HCT116 (cell line): Measurements from ENCODE around the gene ARHGAP29. TPM values are rescaled to one million over a fixed set of nuclear protein-coding genes. Genes with fewer than 3 reads are reported as not detected.

ENCODE experiments used
- ATAC-seq: fragments of 200-7000 bp; cut with Tn5 transposase; 2 replicates; pipeline ENCODE4 v1.9.1; 2020; ENCODE audit warnings: mild to moderate bottlenecking, moderate library complexity
- BruUV-seq: library from RNA; stranded (reverse); fragments of 400-500 nt; replicated peaks from 2 replicates; lab custom pipeline; 2021; lab: Mats Ljungman, UMichigan
- CTCF ChIA-PET: fragments of 300-600 bp; sonication (Branson Sonifier 250); formaldehyde crosslinking; loops from one replicate; lab custom pipeline; 2021; ENCODE audit warnings: antibody characterized with exemption; lab: Charles Lee
- POLR2A ChIA-PET: fragments of 300-600, 350-600 bp; sonication (Branson Sonifier 250); formaldehyde crosslinking; loops from one replicate; lab custom pipeline; 2021; ENCODE audit warnings: antibody characterized with exemption; lab: Charles Lee
- RAD21 ChIA-PET, 2 experiments: fragments of 300-600 bp; sonication (Branson Sonifier 250); formaldehyde crosslinking; loops; one replicate each; lab custom pipeline; 2023; ENCODE audit warnings: low total read pairs in 2 of 2; ENCODE audit not compliant: uncharacterized antibody in 2 of 2, unreplicated experiment in 2 of 2, low non-redundant PET in 1 of 2; lab: Charles Lee
- DNase-seq: peaks from one replicate; pipeline ENCODE4 v3.0.0-alpha.2; 2010; ENCODE audit warnings: low read depth, low spot score
- H2AFZ ChIP-seq: fragments of 200-600 bp; shearing (Covaris generic), sonication (generic); 2 replicates; pipeline ENCODE4 v1.6.1; 2017; ENCODE audit warnings: low read depth, mixed run types, mixed read lengths, antibody characterized with exemption, low read length; ENCODE audit not compliant: poor library complexity, severe bottlenecking
- H3K27ac ChIP-seq: 2 replicates; pipeline ENCODE4 v1.5.1; 2012; ENCODE audit warnings: low read depth, low read length
- H3K27me3 ChIP-seq: fragments of 200-600 bp; sonication (generic); 2 replicates; pipeline ENCODE4 v1.6.1; 2016; ENCODE audit warnings: mixed run types, low read length, mixed read lengths; ENCODE audit not compliant: insufficient read depth
- H3K36me3 ChIP-seq, 2 experiments: fragments of 200-500 bp in 1 of 2; fragments of 200-600 bp in 1 of 2; sonication (Bioruptor generic) in 1 of 2; sonication (generic) in 1 of 2; 2 replicates each; pipeline versions ENCODE4 v1.5.1 to v1.6.1; 2014 to 2016; ENCODE audit warnings: low read length in 2 of 2, inconsistent platforms in 1 of 2, mixed read lengths in 1 of 2, mixed run types in 1 of 2; ENCODE audit not compliant: insufficient read depth in 2 of 2, control insufficient read depth in 1 of 2
- H3K4me1 ChIP-seq, 2 experiments: fragments of 200-600 bp in 1 of 2; sonication (generic) in 1 of 2; 2 replicates each; pipeline versions ENCODE4 v1.5.1 to v1.6.1; 2012 to 2017; ENCODE audit warnings: low read length in 2 of 2, inconsistent platforms in 1 of 2, mild to moderate bottlenecking in 1 of 2, mixed read lengths in 1 of 2, mixed run types in 1 of 2, moderate library complexity in 1 of 2; ENCODE audit not compliant: insufficient read depth in 2 of 2, control insufficient read depth in 1 of 2
- H3K4me2 ChIP-seq: fragments of 200-600 bp; sonication (generic); 2 replicates; pipeline ENCODE4 v1.6.1; 2017; ENCODE audit warnings: mixed run types, low read length, mixed read lengths
- H3K4me3 ChIP-seq, 2 experiments: fragments of 200-600 bp in 1 of 2; sonication (generic) in 1 of 2; replicated peaks in 1 of 2; 2 replicates each; pipeline ENCODE4 v1.5.1; 2011 to 2016; ENCODE audit warnings: low read length in 2 of 2, control low read depth in 1 of 2, low read depth in 1 of 2, mild to moderate bottlenecking in 1 of 2, mixed read lengths in 1 of 2, mixed run types in 1 of 2
- H3K79me2 ChIP-seq: fragments of 200-600 bp; sonication (generic); 2 replicates; pipeline ENCODE4 v1.6.1; 2017; ENCODE audit warnings: mild to moderate bottlenecking, mixed run types, low read length, moderate library complexity, mixed read lengths; ENCODE audit not compliant: insufficient read depth
- H3K9ac ChIP-seq: fragments of 200-600 bp; sonication (generic); 2 replicates; pipeline ENCODE4 v1.6.1; 2016; ENCODE audit warnings: low read length, mixed read lengths
- H3K9me2 ChIP-seq: fragments of 200-600 bp; sonication (generic), shearing (Covaris generic); 2 replicates; pipeline ENCODE4 v1.6.1; 2017; ENCODE audit warnings: mixed run types, mild to moderate bottlenecking, moderate library complexity; ENCODE audit not compliant: insufficient read depth
- H3K9me3 ChIP-seq, 2 experiments: fragments of 200-500 bp in 1 of 2; fragments of 200-600 bp in 1 of 2; sonication (Bioruptor generic) in 1 of 2; sonication (generic) in 1 of 2; 2 replicates each; pipeline ENCODE4 v1.6.1; 2014 to 2017; ENCODE audit warnings: low read length in 2 of 2, mixed read lengths in 2 of 2, inconsistent platforms in 1 of 2, low read depth in 1 of 2, mild to moderate bottlenecking in 1 of 2, mixed run types in 1 of 2, moderate library complexity in 1 of 2; ENCODE audit not compliant: control insufficient read depth in 1 of 2, insufficient read depth in 1 of 2
- H4K20me1 ChIP-seq: fragments of 200-600 bp; sonication (generic), shearing (Covaris generic); 2 replicates; pipeline ENCODE4 v1.6.1; 2017; ENCODE audit warnings: mixed run types, mild to moderate bottlenecking, moderate library complexity; ENCODE audit not compliant: insufficient read depth
- ATF3 ChIP-seq: IDR thresholded peaks from 2 replicates; pipeline ENCODE4 v1.6.1; 2012
- CBX3 ChIP-seq: IDR thresholded peaks from 2 replicates; pipeline ENCODE4 v1.6.1; 2012; ENCODE audit warnings: low read depth
- EGR1 ChIP-seq: IDR thresholded peaks from 2 replicates; pipeline ENCODE4 v1.6.1; 2012; ENCODE audit warnings: low read depth
- EZH2phosphoT487 ChIP-seq: fragments of 200-600 bp; IDR thresholded peaks from 2 replicates; pipeline ENCODE4 v1.6.1; 2018; ENCODE audit warnings: antibody characterized with exemption, borderline replicate concordance
- FOSL1 ChIP-seq: IDR thresholded peaks from 2 replicates; pipeline ENCODE4 v1.6.1; 2012; ENCODE audit warnings: low read depth
- POLR2A ChIP-seq: IDR thresholded peaks from 2 replicates; pipeline ENCODE4 v1.7.0; 2011; ENCODE audit warnings: borderline replicate concordance; ENCODE audit not compliant: insufficient read depth, insufficient read length; ENCODE audit errors: extremely low read depth
- POLR2AphosphoS5 ChIP-seq: IDR thresholded peaks from 2 replicates; pipeline ENCODE4 v1.6.1; 2011; ENCODE audit warnings: mild to moderate bottlenecking, low read depth, low read length, moderate library complexity
- SP1 ChIP-seq: IDR thresholded peaks from 2 replicates; pipeline ENCODE4 v1.6.1; 2012; ENCODE audit warnings: low read depth
- SRF ChIP-seq: IDR thresholded peaks from 2 replicates; pipeline ENCODE4 v1.6.1; 2012; ENCODE audit warnings: low read depth
- TCF7L2 ChIP-seq: IDR thresholded peaks from 2 replicates; pipeline ENCODE4 v1.7.0; 2011; ENCODE audit warnings: borderline replicate concordance, inconsistent platforms; ENCODE audit not compliant: insufficient read depth, insufficient read length; ENCODE audit errors: extremely low read depth
- ZFX ChIP-seq: fragments of 450-650 bp; IDR thresholded peaks from 2 replicates; pipeline ENCODE4 v1.6.1; 2017
- ZNF274 ChIP-seq: fragments of 200-500 bp; sonication (Bioruptor generic); IDR thresholded peaks from 2 replicates; pipeline ENCODE4 v1.6.1; 2014; ENCODE audit warnings: mild to moderate bottlenecking, low read depth, low read length, inconsistent platforms
- intact Hi-C: fragments of 100-400 bp; cut with micrococcal nuclease; formaldehyde crosslinking; loops from 2 replicates; pipeline ENCODE4 v1.10.0; 2022
- total RNA-seq: library from RNA; stranded (reverse); gene quantifications from one replicate; pipeline ENCODE4 v1.2.1, GENCODE V29; 2021; ENCODE audit not compliant: unreplicated experiment
- TF ChIP-seq, protein P1 (sequence below), 3 experiments: fragments of 200-600 bp in 1 of 3; sonication (generic) in 1 of 3; IDR thresholded peaks in 2 of 3; conservative IDR thresholded peaks in 1 of 3; 2 replicates each; pipeline ENCODE4 v1.5.1; 2012 to 2017; ENCODE audit warnings: low read depth in 2 of 3, low read length in 2 of 3, antibody characterized with exemption in 1 of 3, borderline replicate concordance in 1 of 3, control low read depth in 1 of 3, mild to moderate bottlenecking in 1 of 3, mixed read lengths in 1 of 3, mixed run types in 1 of 3, moderate library complexity in 1 of 3; ENCODE audit not compliant: insufficient read depth in 1 of 3

The ARHGAP29 gene
- total RNA-seq, 1 experiment from 2014 or later = 128 TPM

GRCh38 chr1:94257444-94257843, 20.1 kb upstream of the ARHGAP29 start:
- ATAC-seq = no peak
- RAD21 ChIA-PET = no interaction called here
- Histone ChIP-seq H3K27ac (no peak overlapping the region), H3K36me3 (no peaks in the 10 kb centered on the region), H3K27me3 (no peaks in the 10 kb centered on the region), H3K9me3 (no peaks in the 10 kb centered on the region), H3K4me1 (peaks cover 22 to 59% of the 10 kb centered on the region in 2 experiments), H3K4me2 (no peak overlapping the region), H2AFZ (no peak overlapping the region), H3K9me2 (no peaks in the 10 kb centered on the region), H3K4me3 (no peak overlapping the region), H3K9ac (no peak overlapping the region; the same call in 1 of the 2 replicates), H3K79me2 (no peaks in the 10 kb centered on the region), H4K20me1 (no peaks in the 10 kb centered on the region)
- BruUV-seq = no TSS peak
- DNase-seq = no peak
- POLR2A ChIA-PET = interaction anchor here (1.6 to 4.1 kb wide), 2 partner anchors 9 to 20 kb away, joined by 5 to 23 read pairs; partner anchors contain the start of gene ARHGAP29
- TF ChIP-seq ATF3 (no peak), FOSL1 (no peak), TCF7L2 (no peak), EZH2phosphoT487 (no peak), POLR2AphosphoS5 (no peak), POLR2A (no peak), SP1 (no peak), EGR1 (no peak)
- intact Hi-C loops = no loop called here
- CTCF ChIA-PET = no interaction called here

- DNase-seq = no peak
- H3K4me2 ChIP-seq = peak overlapping the region; percentile 51
- no peak overlapping the region for H2AFZ ChIP-seq
- H3K36me3 ChIP-seq = no peaks in the 10 kb centered on the region
- intact Hi-C loops = no loop called here
- BruUV-seq = no TSS peak
- no peaks in the 10 kb centered on the region for H3K27me3 ChIP-seq
- no peak for TF ChIP-seq ATF3
- TF ChIP-seq ZFX = no peak
- no peak; the same call in 1 of the 2 replicates for TF ChIP-seq CBX3
- no peak for TF ChIP-seq ZNF274
- TF ChIP-seq SRF = no peak
- TF ChIP-seq POLR2A = no peak
- no peak for TF ChIP-seq EZH2phosphoT487
- no peak for TF ChIP-seq EGR1
- TF ChIP-seq, protein P1, sequence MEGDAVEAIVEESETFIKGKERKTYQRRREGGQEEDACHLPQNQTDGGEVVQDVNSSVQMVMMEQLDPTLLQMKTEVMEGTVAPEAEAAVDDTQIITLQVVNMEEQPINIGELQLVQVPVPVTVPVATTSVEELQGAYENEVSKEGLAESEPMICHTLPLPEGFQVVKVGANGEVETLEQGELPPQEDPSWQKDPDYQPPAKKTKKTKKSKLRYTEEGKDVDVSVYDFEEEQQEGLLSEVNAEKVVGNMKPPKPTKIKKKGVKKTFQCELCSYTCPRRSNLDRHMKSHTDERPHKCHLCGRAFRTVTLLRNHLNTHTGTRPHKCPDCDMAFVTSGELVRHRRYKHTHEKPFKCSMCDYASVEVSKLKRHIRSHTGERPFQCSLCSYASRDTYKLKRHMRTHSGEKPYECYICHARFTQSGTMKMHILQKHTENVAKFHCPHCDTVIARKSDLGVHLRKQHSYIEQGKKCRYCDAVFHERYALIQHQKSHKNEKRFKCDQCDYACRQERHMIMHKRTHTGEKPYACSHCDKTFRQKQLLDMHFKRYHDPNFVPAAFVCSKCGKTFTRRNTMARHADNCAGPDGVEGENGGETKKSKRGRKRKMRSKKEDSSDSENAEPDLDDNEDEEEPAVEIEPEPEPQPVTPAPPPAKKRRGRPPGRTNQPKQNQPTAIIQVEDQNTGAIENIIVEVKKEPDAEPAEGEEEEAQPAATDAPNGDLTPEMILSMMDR (IDR thresholded peaks at IDR 0.05 in 2 of 3, conservative IDR thresholded peaks at IDR 0.05 in 1 of 3; ENCODE audit: borderline replicate concordance in 1 of 3, insufficient read depth in 1 of 3, low read depth in 2 of 3, low read length in 2 of 3) = no peak
- H3K9me2 ChIP-seq = no peaks in the 10 kb centered on the region
- peaks cover 26 to 73% of the 10 kb centered on the region in 2 experiments for H3K4me1 ChIP-seq
- H3K9ac ChIP-seq = no peak overlapping the region
- H3K27ac ChIP-seq = no peak overlapping the region
- H3K79me2 ChIP-seq = no peaks in the 10 kb centered on the region
- ChIA-PET POLR2A (interaction anchor here (1.0 to 2.4 kb wide), 2 partner anchors 8 to 70 kb away, joined by 5 to 7 read pairs; no protein-coding TSS in a partner anchor), CTCF (no interaction called here), RAD21 (no interaction called here)
- no peaks in the 10 kb centered on the region for H4K20me1 ChIP-seq
- H3K4me3 ChIP-seq = no peak overlapping the region
- ATAC-seq = peak; percentile 26; the same call in 1 of the 2 replicates
- no peaks in the 10 kb centered on the region for H3K9me3 ChIP-seq
Measured at GRCh38 chr1:94255476-94255875, 18.1 kb upstream of the ARHGAP29 start.
